Activated T-helper 17 cell treated with anti-CD3 and anti-CD28 coated beads, Interleukin-2, amount 50 U/mL, for 72 hours (primary cell): ENCODE data around the gene CMTM4. TPM values are rescaled to one million over a fixed set of nuclear protein-coding genes. Genes with fewer than 3 reads are reported as not detected.
"Not testable (repeated sequence)": the region's sequence is repeated elsewhere in the genome, so short reads cannot be mapped to it uniquely, and the experiment has no call there.

Experiments used
- ATAC-seq: fragments of 150-1000 bp; cut with Tn5 transposase; replicated peaks from 2 replicates; pipeline ENCODE4 v1.10.0; 2021; ENCODE audit warnings: mild to moderate bottlenecking, moderate library complexity
- H3K27ac Mint-ChIP-seq: one replicate; pipeline ENCODE4 v1.8.0; 2022; ENCODE audit warnings: mixed read lengths
- H3K27me3 Mint-ChIP-seq: one replicate; pipeline ENCODE4 v1.8.0; 2022; ENCODE audit warnings: mixed read lengths
- H3K36me3 Mint-ChIP-seq: one replicate; pipeline ENCODE4 v1.8.0; 2022; ENCODE audit warnings: low read depth, mild to moderate bottlenecking, mixed read lengths
- H3K4me1 Mint-ChIP-seq: one replicate; pipeline ENCODE4 v1.8.0; 2022; ENCODE audit warnings: mixed read lengths
- H3K4me3 Mint-ChIP-seq: one replicate; pipeline ENCODE4 v1.8.0; 2022; ENCODE audit warnings: mild to moderate bottlenecking, mixed read lengths
- H3K9me3 Mint-ChIP-seq: one replicate; pipeline ENCODE4 v1.8.0; 2022; ENCODE audit warnings: mixed read lengths
- total RNA-seq, 2 donors: library from RNA; stranded (reverse); gene quantifications; one replicate each; pipeline ENCODE4 v1.2.3, GENCODE V29; 2022

The CMTM4 gene
- total RNA-seq, 2 donors from 2014 or later, result 2.0 to 3.2 TPM

DNA sequence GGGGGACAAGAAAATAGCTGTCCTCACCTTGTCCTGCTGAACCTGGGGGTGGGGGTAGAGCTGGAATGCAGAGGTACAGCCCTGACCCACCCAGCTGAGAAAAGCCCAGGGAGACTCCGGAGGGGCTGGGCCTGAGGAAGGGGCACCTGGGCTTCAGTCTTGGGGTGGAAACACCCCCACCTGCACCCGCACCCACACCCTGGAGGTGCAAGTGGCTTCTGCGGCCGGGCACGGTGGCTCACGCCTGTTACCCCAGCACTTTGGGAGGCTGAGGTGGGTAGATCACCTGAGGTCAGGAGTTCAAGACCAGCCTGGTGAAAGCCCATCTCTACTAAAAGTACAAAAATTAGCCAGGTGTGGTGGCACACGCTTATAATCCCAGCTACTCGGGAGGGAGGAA lies 84.6 kb downstream of the CMTM4 start:
- not testable (repeated sequence) for H3K27me3 Mint-ChIP-seq, H3K4me1 Mint-ChIP-seq, H3K9me3 Mint-ChIP-seq, ATAC-seq, H3K4me3 Mint-ChIP-seq, H3K27ac Mint-ChIP-seq
- H3K36me3 Mint-ChIP-seq, result peaks cover 57% of the 10 kb centered on the region

DNA sequence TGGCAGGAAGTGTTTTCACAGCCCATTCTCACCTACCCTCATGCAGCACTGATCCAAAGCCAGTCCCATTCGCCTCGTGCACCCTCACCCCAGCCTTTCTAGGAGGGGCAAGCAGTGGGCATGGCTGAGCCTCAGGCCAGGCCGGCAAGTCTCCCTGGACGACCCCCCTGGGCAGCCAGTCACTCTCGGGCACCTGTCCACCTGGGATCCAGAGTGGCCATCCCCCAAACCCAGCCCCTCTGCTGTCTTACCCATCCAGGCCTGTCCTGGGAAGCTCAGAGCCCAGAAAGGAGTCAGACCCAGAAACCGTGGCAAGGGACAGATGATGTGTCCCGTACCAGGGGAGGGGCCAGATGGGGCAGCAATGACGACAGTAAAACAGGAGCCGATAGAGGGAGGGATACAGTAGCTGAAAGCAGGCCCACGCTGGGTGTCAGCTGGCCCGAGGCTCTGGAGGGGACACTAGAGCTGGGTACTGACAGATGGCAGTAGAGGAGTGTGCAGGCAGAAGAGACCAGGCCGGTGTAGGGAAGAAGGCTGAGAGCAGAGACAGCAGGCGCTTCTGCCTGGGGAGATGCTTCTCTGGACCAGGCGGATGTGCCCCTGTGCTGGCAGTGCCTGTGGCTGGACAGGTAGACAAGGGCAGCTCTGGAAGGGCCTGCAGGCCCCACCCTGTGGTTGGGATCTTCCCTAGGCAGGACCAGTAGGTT lies 86.3 kb downstream of the CMTM4 start:
- Mint-ChIP-seq H3K36me3 (peaks cover 57% of the 10 kb centered on the region), H3K4me1 (peaks cover 12% of the 10 kb centered on the region), H3K27ac (peak overlapping the region; percentile 22), H3K9me3 (no peaks in the 10 kb centered on the region), H3K27me3 (no peaks in the 10 kb centered on the region), H3K4me3 (no peak overlapping the region)
- ATAC-seq, result no peak

DNA sequence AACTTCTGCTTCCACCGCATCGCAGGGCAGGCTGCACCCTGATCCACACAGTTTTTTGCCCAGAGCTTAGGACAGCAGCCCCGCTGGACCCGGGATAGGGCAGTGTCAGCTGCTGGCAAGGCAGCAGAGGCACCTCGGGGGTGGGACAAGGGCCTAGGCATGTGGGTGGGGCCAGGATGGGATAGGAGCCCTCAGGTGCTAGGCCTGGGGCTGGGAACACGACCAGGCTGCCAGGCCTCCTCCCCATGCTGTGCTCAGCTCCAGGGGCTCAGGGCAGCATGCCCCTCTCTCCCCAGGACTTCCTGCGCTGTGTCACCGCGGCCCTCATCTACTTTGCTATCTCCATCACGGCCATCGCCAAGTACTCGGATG lies 87.4 kb downstream of the CMTM4 start:
- no peak for ATAC-seq

DNA sequence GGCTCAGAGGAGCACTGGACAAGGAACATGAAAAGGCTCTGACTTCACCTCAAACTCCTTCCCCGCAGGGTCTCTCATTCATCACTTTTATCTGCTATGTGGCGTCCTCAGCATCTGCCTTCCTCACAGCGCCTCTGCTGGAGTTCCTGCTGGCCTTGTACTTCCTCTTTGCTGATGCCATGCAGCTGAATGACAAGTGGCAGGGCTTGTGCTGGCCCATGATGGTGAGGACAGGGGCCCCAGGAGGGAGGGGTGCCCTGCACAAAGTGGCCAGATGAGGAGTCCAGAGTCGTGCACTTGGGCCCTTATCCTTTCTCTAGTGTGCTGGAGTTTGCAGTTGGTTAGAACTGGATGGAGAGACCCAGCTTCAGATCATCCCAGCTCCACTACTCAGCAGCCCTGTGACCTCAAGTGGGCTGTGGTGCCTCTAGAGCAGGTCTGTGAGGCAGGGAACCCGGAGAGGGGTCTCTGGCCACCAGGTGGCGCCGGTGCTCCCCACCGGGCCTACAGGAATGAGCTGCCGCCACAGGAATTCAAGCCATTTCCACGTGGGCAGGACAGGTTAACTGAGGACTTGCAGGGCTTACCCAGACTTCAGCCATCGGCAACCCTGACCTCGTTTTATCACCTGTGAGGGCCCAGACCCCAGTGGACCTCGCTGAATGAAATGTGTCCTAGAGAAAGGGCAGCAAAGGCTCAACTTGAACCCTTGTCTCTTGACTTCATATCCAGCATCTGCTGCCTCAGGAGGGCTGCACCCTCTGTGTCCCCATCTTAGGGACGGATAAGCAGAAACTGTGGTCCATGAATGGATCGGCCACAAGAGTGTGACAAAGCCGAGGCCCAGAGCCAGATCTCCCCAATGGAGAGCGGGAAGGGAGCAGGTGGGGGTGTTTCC lies 88.1 kb downstream of the CMTM4 start:
- Mint-ChIP-seq H3K27me3 (no peaks in the 10 kb centered on the region), H3K4me3 (peak overlapping the region; percentile 48), H3K9me3 (no peaks in the 10 kb centered on the region), H3K4me1 (peaks cover 18% of the 10 kb centered on the region), H3K27ac (peak overlapping the region; percentile 68), H3K36me3 (peaks cover 59% of the 10 kb centered on the region)
- peak; percentile 46 for ATAC-seq

More for the DNA sequence above, 87.4 kb downstream of the CMTM4 start:
- peaks cover 54% of the 10 kb centered on the region for H3K36me3 Mint-ChIP-seq
- H3K4me1 Mint-ChIP-seq, result peaks cover 12% of the 10 kb centered on the region
- no peak overlapping the region for H3K27ac Mint-ChIP-seq
- H3K27me3 Mint-ChIP-seq, result no peaks in the 10 kb centered on the region
- no peak overlapping the region for H3K4me3 Mint-ChIP-seq
- H3K9me3 Mint-ChIP-seq, result no peaks in the 10 kb centered on the region

DNA sequence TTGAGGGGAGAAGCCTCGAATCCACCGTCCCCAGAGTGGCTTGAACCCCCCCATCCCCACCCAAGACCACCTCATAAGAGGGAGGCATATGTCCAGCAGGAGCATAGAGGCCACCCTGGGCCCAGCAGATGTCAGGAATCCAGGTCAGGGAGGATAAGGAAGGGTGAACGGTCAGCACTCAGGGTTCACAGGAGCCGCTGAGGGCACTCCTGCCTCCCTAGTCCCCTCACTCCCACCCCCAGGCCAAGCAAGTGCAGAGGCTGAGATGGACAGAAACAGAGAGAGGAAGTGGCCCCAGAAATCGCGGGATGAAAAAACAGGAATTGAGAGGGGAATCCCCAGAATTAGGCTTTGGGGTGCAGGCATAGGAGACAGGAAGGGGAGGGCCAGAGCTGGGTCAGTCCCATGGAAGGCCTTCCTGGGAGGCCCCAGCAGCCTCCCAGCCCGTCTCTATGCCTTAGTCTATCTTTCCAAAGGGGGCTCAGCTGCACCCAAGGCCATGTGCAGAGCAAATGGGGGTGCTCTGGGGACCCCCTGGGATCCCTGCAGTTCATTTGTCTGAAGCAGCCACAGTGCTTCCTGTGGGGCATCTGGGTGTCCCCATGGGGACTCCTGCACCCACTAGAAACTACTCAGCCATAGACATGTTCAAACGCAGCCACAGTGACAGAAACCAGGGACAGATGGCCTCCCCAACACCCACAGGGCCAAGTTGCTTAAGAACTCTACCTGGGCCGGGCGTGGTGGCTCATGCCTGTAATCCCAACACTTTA lies 90.4 kb downstream of the CMTM4 start:
- Mint-ChIP-seq H3K9me3 (no peaks in the 10 kb centered on the region), H3K36me3 (peaks cover 36% of the 10 kb centered on the region), H3K27ac (peak overlapping the region; percentile 83), H3K4me3 (peak overlapping the region; percentile 80), H3K4me1 (peaks cover 25% of the 10 kb centered on the region), H3K27me3 (no peaks in the 10 kb centered on the region)
- ATAC-seq, result no peak

DNA sequence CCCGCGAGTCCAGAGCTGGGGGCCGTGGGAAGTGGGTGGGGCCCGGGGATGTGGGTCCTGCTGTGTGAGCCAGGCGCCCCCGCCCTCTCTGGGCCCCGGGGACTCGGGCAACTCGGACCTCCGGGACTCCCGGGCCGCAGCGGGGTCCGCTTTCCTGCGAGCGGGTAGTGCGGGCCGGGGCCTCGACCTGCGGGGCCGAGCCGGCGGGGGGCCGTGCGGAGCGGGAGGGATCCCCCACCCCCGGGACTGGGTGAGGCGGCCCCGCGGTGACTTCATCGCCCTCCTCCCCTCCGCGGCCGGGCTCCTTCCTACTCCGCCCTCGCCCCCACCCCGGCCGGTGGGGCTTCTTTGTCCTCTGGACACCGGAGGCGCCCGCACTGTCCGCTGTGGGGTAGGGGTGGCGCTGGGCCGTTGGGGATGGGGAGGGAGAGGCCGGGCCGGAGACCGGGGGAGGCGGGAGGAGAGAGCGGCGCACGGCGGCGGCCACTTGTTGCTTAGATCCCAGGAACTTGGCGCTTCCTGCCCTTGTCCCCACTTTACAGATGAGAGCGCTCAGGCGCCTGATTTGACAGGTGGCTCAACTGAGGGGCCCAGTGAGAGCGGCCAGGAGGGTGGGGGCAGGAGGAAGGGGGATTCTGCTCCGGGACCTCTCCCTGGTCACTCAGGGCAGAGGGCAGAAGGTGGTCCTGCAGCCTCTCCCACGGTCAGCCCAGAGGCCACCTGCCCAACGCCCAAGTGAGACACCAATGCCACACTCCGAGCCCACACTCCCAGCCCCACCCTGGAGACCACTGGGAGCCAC lies 91.2 kb downstream of the CMTM4 start:
- Mint-ChIP-seq H3K4me1 (peaks cover 32% of the 10 kb centered on the region), H3K27me3 (no peaks in the 10 kb centered on the region), H3K36me3 (peaks cover 28% of the 10 kb centered on the region), H3K4me3 (peak overlapping the region; percentile 80), H3K9me3 (peaks cover 6% of the 10 kb centered on the region), H3K27ac (peak overlapping the region; percentile 83)
- peak; percentile 28 for ATAC-seq

DNA sequence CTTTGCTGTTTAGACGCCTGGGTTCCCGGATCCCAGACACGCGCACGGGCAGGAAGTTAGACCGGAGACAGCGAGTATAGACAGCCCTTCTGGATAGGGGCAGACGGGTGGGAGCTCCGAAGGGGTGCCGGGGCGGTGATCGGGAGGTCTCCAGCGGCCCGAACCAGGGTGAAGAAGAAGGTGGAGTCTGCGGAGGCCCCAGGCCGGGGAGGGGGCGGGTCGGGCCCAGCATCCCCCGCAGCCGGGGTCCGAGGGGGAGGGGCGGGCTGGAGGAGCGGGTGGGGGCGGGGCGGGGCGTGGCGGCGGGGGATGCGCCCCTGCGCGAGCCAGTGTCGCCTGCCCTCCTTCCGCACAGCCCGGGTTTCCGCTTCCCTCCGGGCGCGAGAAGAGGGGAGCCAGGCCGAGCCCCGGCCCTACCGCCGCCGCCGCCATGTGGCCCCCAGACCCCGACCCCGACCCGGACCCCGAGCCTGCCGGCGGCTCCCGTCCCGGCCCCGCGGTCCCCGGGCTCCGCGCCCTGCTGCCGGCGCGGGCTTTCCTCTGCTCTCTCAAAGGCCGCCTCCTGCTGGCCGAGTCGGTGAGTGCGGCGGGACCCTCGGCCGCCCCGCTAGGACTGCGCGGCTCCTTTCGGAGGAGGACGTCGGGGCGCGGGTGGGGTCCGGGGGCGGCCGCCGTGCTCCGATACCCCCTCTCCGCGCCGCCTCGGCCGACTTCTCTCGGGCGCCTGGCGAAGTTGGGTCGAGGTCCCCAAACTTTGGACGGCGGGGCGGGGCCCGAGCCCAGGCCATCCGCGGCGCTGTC lies 92.0 kb downstream of the CMTM4 start, which contains the start of gene CMTM3:
TSS of gene CMTM3 (plus strand) at position 329 of the 801 bp plus-strand sequence. CDS start at position 431, 102 bp downstream.
- no peaks in the 10 kb centered on the region for H3K27me3 Mint-ChIP-seq
- ATAC-seq, result peak; percentile 63
- H3K4me3 Mint-ChIP-seq, result peak within 1 kb of the TSS; percentile 84
- peaks cover 6% of the 10 kb centered on the region for H3K9me3 Mint-ChIP-seq
- H3K36me3 Mint-ChIP-seq, result peaks cover 20% of the 10 kb centered on the region
- H3K4me1 Mint-ChIP-seq, result peaks cover 32% of the 10 kb centered on the region
- H3K27ac Mint-ChIP-seq, result peak within 1 kb of the TSS; percentile 83

DNA sequence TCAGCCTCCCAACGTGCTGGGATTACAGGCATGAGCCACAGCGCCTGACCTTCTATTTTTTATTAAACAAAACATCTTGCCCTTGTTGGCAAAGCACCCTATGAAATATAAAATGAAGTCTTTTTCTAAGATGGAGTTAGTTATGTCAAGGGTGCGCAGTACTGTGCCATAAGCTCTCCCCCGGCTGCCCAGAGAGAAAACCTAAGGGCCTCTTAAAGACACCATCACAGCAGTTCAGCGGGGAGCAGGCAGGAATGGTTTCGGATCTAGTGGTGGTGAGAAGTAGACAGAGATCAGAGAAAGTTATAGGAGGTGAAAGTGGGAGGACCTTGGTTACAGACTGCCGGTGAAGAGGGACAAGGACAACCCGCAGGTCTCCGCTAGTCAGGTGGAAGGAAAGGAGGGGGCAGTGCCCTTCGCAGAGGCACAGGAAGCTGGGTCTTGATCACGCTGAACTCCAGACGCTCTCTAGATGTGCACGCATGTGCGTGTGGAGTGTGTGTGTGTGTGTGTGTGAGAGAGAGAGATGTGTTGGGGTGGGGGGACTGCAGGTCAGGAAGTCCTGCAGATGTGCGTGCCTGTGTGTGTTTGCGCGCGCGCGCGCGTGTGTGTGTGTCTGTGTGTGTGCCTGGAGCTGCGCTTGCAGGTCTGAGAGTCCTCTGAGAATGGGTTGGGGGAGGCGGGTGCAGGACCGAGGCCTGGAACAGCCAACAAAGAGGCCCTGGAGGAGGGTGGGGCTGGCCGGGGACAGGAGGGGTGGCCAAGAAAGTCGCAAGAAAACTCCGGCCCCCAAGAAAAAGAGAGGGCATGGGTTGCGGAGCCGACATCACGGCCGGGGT lies 92.8 kb downstream of the CMTM4 start:
- Mint-ChIP-seq H3K4me3 (peak overlapping the region; percentile 84), H3K9me3 (peaks cover 6% of the 10 kb centered on the region), H3K27ac (peak overlapping the region; percentile 79), H3K4me1 (peaks cover 32% of the 10 kb centered on the region), H3K36me3 (peaks cover 15% of the 10 kb centered on the region), H3K27me3 (no peaks in the 10 kb centered on the region)
- peak; percentile 70 for ATAC-seq

DNA sequence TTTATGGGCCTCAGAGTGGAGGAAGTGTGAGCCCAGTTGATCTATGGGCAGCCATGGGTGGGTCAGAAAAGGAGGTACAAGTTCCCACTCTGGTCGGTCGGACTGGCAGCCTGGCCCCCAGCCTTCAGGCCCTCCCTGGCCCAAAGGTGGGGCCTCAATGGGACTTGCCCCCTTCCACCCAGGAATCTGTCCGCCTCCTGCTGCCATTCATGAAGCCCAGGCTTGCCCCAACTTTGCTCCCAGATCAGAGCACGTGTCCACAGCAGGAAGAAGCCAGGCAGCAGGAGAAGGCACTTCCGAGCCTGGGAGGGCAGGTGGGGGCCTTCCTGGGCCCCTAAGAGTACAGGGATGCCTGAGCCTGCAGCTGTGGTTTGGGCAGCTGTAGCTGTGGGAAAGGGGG lies 95.1 kb downstream of the CMTM4 start:
- Mint-ChIP-seq H3K27ac (no peak overlapping the region), H3K4me3 (no peak overlapping the region), H3K4me1 (peaks cover 40% of the 10 kb centered on the region), H3K27me3 (no peaks in the 10 kb centered on the region), H3K9me3 (peaks cover 6% of the 10 kb centered on the region), H3K36me3 (peaks cover 8% of the 10 kb centered on the region)
- no peak for ATAC-seq

DNA sequence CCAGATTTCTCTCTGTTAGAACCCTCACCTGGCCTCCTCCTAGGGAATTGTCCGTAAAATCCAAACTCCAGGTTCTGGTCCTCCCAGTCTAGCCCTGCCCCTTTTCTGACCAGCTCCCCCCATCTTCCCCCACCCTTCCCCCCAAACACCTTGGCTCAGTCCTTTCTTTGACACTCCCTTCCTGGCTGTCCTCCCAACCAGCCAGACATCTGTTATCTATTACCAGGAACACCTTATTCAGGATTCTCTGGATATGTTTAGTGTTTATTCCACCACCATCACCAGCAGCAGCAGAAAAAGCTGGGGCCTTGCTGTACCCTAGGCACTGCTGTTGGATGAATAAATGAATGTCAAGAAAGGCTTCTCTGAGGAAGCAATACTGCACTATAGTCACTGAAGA lies 96.1 kb downstream of the CMTM4 start:
- Mint-ChIP-seq H3K27ac (peak overlapping the region; percentile 7), H3K27me3 (no peaks in the 10 kb centered on the region), H3K4me1 (peaks cover 33% of the 10 kb centered on the region), H3K9me3 (peaks cover 6% of the 10 kb centered on the region), H3K4me3 (no peak overlapping the region), H3K36me3 (peaks cover 8% of the 10 kb centered on the region)
- no peak for ATAC-seq

DNA sequence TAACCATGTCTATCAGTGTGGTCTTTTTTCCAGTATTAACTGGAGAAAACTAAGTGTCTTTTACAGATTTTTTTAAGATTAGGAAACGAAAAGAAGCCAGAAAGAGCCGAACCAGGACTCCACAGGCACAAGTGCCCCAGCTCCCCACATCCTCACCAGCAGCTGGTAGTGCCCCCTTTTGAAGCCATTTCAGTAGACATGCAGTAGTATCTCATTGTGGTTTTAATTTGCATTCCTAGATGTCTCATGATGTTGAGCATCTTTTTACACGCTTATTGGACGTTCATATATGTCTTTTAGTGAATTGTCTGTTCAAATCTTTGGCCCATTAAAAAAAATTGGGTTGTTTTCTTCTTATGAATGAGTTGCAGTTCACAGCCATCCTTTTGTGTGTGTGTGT lies 96.8 kb downstream of the CMTM4 start:
- H3K36me3 Mint-ChIP-seq, result peaks cover 8% of the 10 kb centered on the region
- no peak overlapping the region for H3K27ac Mint-ChIP-seq
- peaks cover 33% of the 10 kb centered on the region for H3K4me1 Mint-ChIP-seq
- H3K4me3 Mint-ChIP-seq, result no peak overlapping the region
- H3K27me3 Mint-ChIP-seq, result no peaks in the 10 kb centered on the region
- H3K9me3 Mint-ChIP-seq, result peaks cover 6% of the 10 kb centered on the region
- no peak for ATAC-seq

DNA sequence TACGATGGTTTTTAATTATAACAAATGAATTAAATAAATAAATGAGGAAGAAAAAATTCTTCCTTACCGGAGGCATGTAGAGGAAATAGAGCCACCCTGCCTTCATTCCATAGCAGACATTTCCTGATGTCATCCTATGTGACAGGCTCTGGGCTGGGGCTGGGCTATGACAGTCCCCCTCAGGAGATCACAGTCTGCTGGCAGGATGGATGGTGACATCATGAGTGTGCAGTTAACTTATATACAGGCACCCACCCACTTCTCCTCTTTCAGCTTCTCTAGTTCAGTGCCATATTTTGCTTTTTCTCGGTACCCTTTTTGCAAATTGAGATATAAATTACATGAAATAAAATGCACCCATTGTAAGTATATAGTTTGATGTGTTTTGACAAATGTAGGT lies 98.4 kb downstream of the CMTM4 start:
- Mint-ChIP-seq H3K27me3 (no peaks in the 10 kb centered on the region), H3K9me3 (peaks cover 6% of the 10 kb centered on the region), H3K4me3 (peak overlapping the region; percentile 27), H3K36me3 (no peaks in the 10 kb centered on the region), H3K27ac (no peak overlapping the region), H3K4me1 (peaks cover 25% of the 10 kb centered on the region)
- ATAC-seq, result peak; percentile 61
